ENCODE data around the gene PRDM15. TPM values are rescaled to one million over a fixed set of nuclear protein-coding genes. Genes with fewer than 3 reads are reported as not detected.

Gene PRDM15
- total and polyA plus RNA-seq, 2 donors (not counting 1 experiment from before 2014, with no cell fraction given) = 2.3 to 3.6 TPM

DNA sequence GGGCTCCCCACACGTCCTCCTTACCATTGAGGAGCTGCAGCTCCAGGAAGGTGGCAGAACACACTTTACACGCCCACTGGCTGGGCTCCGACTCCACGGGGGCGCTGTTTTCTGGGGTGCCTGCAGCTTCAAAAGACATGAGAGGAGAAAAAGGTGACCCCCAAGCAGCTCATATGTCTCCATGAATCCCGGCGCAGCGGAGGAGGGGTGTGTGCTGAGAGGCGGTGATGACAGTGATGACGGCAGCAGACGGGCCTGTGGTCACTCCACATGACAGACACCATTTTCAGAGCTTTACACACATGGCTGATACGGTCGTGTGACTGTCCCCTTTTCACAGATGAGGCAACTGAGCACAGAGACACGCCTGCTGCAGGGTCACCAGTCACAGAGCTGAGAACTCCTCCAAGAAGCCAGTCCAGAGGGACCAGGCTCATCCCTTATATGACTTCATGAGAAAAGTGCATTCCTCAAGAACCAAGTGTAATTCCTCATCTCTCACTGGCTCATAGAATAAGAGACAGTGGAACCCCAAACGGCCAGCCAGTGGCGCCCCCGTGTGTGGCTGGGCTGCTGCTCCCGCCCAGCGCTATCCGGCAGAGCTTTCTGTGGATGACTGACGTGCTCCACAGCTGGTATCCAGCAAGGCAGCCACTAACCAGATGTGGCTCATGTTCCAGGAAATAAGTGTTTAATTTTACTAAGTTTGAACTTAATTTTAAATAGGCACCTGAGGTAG lies 31.9 kb downstream of the PRDM15 start:
- no peaks in the 10 kb centered on the region for H3K27me3 ChIP-seq (ENCODE audit: control insufficient read depth, insufficient read depth, low read length)
- no peaks in the 10 kb centered on the region for H3K79me2 ChIP-seq (ENCODE audit: control insufficient read depth, insufficient read depth, low read length)
- TF ChIP-seq CTCF (conservative IDR thresholded peaks at IDR 0.05 in 1 of 2, IDR thresholded peaks at IDR 0.05 in 1 of 2; ENCODE audit: low read depth in 1 of 2, low read length in 2 of 2) = peak in 1 of 2 donors; percentile 22
- TF ChIP-seq EZH2 (IDR thresholded peaks at IDR 0.05; ENCODE audit: low read length, missing control alignments) = no peak
- no peak overlapping the region for H2AFZ ChIP-seq (ENCODE audit: low read length)
- no peak overlapping the region for H3K9ac ChIP-seq (ENCODE audit: insufficient read depth, low read length)
- no peaks in the 10 kb centered on the region for H4K20me1 ChIP-seq (ENCODE audit: control insufficient read depth, extremely low read depth, insufficient read depth, low read length)
- no peaks in the 10 kb centered on the region for H3K4me1 ChIP-seq (ENCODE audit: control insufficient read depth, extremely low read depth, insufficient read depth, low read length)
- peak in 1 of 2 donors; percentile 49 for DNase-seq (ENCODE audit: low read depth in 2 of 2)
- no peak overlapping the region for H3K27ac ChIP-seq (ENCODE audit: insufficient read depth, low read length)
- no peak overlapping the region for H3K4me2 ChIP-seq (ENCODE audit: extremely low read depth, insufficient read depth, low read length)
- no peaks in the 10 kb centered on the region for H3K36me3 ChIP-seq (ENCODE audit: control insufficient read depth, insufficient read depth, low read length)
- H3K4me3 ChIP-seq (replicated peaks in 1 of 4; ENCODE audit: control extremely low read depth in 1 of 4, insufficient read depth in 1 of 4, low read depth in 3 of 4, low read length in 4 of 4) = no peak overlapping the region
- H3K9me3 ChIP-seq (ENCODE audit: control insufficient read depth, insufficient read depth, low read depth, low read length) = no peaks in the 10 kb centered on the region

- DNase-seq (ENCODE audit: low read depth in 2 of 2) = no peak
- H3K36me3 ChIP-seq (ENCODE audit: control insufficient read depth, insufficient read depth, low read length) = no peaks in the 10 kb centered on the region
- no peaks in the 10 kb centered on the region for H3K9me3 ChIP-seq (ENCODE audit: control insufficient read depth, insufficient read depth, low read depth, low read length)
- TF ChIP-seq EZH2 (IDR thresholded peaks at IDR 0.05; ENCODE audit: low read length, missing control alignments) (no peak), CTCF (conservative IDR thresholded peaks at IDR 0.05 in 1 of 2, IDR thresholded peaks at IDR 0.05 in 1 of 2; ENCODE audit: low read depth in 1 of 2, low read length in 2 of 2) (no peak)
- no peak overlapping the region for H3K4me2 ChIP-seq (ENCODE audit: extremely low read depth, insufficient read depth, low read length)
- H3K4me3 ChIP-seq (replicated peaks in 1 of 4; ENCODE audit: control extremely low read depth in 1 of 4, insufficient read depth in 1 of 4, low read depth in 3 of 4, low read length in 4 of 4) = no peak overlapping the region
- no peaks in the 10 kb centered on the region for H4K20me1 ChIP-seq (ENCODE audit: control insufficient read depth, extremely low read depth, insufficient read depth, low read length)
- H3K9ac ChIP-seq (ENCODE audit: insufficient read depth, low read length) = no peak overlapping the region
- H3K79me2 ChIP-seq (ENCODE audit: control insufficient read depth, insufficient read depth, low read length) = no peaks in the 10 kb centered on the region
- no peaks in the 10 kb centered on the region for H3K4me1 ChIP-seq (ENCODE audit: control insufficient read depth, extremely low read depth, insufficient read depth, low read length)
- H2AFZ ChIP-seq (ENCODE audit: low read length) = no peak overlapping the region
- no peaks in the 10 kb centered on the region for H3K27me3 ChIP-seq (ENCODE audit: control insufficient read depth, insufficient read depth, low read length)
- H3K27ac ChIP-seq (ENCODE audit: insufficient read depth, low read length) = no peak overlapping the region
Observed at GRCh38 chr21:41846536-41846935, 32.6 kb downstream of the PRDM15 start.

- Histone ChIP-seq H3K36me3 (ENCODE audit: control insufficient read depth, insufficient read depth, low read length) (no peaks in the 10 kb centered on the region), H2AFZ (ENCODE audit: low read length) (no peak overlapping the region), H3K4me3 (replicated peaks in 1 of 4; ENCODE audit: control extremely low read depth in 1 of 4, insufficient read depth in 1 of 4, low read depth in 3 of 4, low read length in 4 of 4) (no peak overlapping the region), H3K27ac (ENCODE audit: insufficient read depth, low read length) (no peak overlapping the region), H3K4me1 (ENCODE audit: control insufficient read depth, extremely low read depth, insufficient read depth, low read length) (no peaks in the 10 kb centered on the region), H3K4me2 (ENCODE audit: extremely low read depth, insufficient read depth, low read length) (no peak overlapping the region), H3K79me2 (ENCODE audit: control insufficient read depth, insufficient read depth, low read length) (no peaks in the 10 kb centered on the region), H3K9me3 (ENCODE audit: control insufficient read depth, insufficient read depth, low read depth, low read length) (no peaks in the 10 kb centered on the region), H3K27me3 (ENCODE audit: control insufficient read depth, insufficient read depth, low read length) (no peaks in the 10 kb centered on the region), H3K9ac (ENCODE audit: insufficient read depth, low read length) (no peak overlapping the region), H4K20me1 (ENCODE audit: control insufficient read depth, extremely low read depth, insufficient read depth, low read length) (no peaks in the 10 kb centered on the region)
- DNase-seq (ENCODE audit: low read depth in 2 of 2) = no peak
- TF ChIP-seq CTCF (conservative IDR thresholded peaks at IDR 0.05 in 1 of 2, IDR thresholded peaks at IDR 0.05 in 1 of 2; ENCODE audit: low read depth in 1 of 2, low read length in 2 of 2) (no peak), EZH2 (IDR thresholded peaks at IDR 0.05; ENCODE audit: low read length, missing control alignments) (no peak)
Observed at GRCh38 chr21:41846033-41846317, 33.2 kb downstream of the PRDM15 start.

Measured in fibroblast of lung (primary cell).